ENCODE data around the gene TMEM209.
A peak's percentile ranks its signal among the peaks of the same experiment; 100 is the strongest.
"Not testable (repeated sequence)": the region's sequence is repeated elsewhere in the genome, so short reads cannot be mapped to it uniquely, and the experiment has no call there.

TMEM209 gene

GRCh38 chr7:130205084-130205947 lies at the start of gene TMEM209:
TSS of gene TMEM209 (minus strand) at chr7:130205406. CDS start at chr7:130205375, 31 bp downstream.
- DNase-seq (ENCODE audit: low spot score): peak; percentile 98
- FAIRE-seq: peak; percentile 81

GRCh38 chr7:130254555-130254954 lies 49.3 kb upstream of the TMEM209 start:
- DNase-seq (ENCODE audit: low spot score) (no peak), FAIRE-seq (no peak)

DNA sequence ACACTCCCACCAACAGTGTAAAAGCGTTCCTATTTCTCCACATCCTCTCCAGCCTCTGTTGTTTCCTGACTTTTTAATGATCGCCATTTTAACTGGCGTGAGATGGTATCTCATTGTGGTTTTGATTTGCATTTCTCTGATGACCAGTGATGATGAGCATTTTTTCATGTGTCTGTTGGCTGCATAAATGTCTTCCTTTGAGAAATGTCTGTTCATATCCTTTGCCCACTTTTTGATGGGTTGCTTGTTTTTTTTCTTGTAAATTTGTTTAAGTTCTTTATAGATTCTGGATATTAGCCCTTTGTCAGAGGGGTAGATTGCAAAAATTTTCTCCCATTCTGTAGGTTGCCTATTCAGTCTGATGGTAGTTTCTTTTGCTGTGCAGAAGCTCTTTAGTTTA lies 44.4 kb upstream of the TMEM209 start:
- DNase-seq (ENCODE audit: low spot score); FAIRE-seq: not testable (repeated sequence)

- not testable (repeated sequence) for FAIRE-seq
Measured at GRCh38 chr7:130248842-130249241, 43.6 kb upstream of the TMEM209 start.

DNA sequence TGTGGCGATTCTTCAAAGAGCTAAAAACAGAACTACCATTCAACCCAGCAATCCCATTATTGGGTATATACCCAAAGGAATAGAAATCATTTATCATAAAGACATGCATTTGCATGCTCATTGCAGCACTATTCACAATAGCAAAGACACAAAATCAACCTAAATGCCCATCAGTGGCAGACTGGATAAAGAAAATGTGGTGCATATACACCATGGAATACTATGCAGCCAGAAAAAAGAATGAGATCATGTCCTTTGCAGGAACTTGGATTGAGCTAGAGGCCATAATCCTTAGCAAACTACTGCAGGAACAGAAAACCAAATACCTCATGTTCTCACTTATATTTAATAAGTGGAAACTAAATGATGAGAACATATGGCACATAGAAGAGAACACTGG lies 41.3 kb upstream of the TMEM209 start:
- not testable (repeated sequence) for FAIRE-seq; DNase-seq (ENCODE audit: low spot score)

More at GRCh38 chr7:130248842-130249241, 43.6 kb upstream of the TMEM209 start:
- not testable (repeated sequence) for DNase-seq (ENCODE audit: low spot score)

DNA sequence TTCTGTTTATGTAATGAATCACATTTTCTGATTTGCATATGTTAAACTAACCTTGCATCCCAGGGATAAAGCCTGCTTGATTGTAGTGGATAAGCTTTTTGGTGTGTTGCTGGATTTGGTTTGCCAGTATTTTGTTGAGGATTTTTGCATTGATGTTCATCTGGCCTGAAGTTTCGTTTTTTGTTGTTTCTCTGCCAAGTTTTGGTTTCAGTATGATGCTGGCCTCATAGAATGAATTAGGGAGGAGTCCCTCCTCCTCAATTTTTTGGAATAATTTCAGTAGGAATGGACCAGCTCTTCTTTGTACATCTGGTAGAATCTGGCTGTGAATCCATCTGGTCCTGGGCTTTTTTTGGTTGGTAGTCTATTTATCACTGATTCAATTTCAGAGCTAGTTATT lies 38.3 kb upstream of the TMEM209 start:
- not testable (repeated sequence) for FAIRE-seq; DNase-seq (ENCODE audit: low spot score)

DNA sequence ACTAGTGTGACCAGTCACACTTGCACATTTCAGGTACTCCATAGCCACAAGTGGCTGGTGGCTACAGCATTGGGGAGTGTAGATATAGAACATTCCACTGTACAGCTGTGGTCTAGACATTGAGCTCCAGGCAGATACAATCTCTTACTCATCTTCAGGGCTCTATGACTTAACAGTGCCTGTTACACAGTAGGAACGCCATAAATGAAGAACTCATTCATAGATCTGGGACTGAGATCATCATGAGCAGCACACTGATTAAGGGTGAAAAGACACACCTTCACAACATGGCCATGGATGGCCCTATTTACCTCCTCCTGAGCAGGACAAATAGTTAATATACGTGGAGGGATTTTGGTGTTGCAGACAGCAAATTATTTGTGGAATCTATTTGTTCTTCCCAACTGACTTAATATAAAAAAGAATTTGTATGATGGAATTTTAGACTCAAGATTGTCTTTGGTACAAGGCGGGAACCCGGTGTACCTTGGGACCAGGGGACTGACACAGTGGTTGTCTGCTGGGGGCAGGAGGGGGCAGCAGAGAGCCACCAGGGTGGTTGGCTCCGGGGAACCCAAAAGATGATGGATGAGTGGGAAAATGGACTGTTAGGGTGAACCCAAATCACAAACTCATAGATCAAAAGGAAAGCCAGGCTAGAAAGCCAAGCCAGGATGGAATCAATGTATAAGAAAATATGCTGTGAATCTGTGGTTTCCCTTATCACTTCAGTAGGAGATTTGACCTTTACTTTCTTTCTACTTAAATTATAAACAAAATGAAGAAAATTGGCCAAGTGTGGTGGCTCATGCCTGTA lies 37.2 kb upstream of the TMEM209 start:
- DNase-seq (ENCODE audit: low spot score) (peak; percentile 65), FAIRE-seq (peak; percentile 24)

DNA sequence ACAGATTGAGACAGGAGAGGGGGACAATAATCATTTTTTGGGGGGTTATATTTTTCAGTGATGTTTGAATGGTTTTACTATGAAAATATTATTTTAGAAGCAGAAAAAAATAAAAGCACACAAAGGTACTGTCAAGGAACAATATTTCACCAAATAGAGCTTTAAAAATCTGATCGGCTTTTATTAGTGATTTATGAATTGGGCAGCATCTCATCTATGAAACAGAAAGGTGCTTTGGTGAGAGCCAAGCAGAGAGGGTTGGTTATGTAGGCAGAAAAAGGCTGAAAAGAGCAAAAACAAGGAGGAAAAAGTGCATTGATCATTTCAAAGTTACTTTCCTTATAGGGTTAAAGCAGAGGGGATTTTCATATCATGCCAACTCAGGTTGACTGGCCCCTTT lies 35.0 kb upstream of the TMEM209 start:
- no peak for DNase-seq (ENCODE audit: low spot score)
- FAIRE-seq: no peak

GRCh38 chr7:130236361-130236760 lies 31.2 kb upstream of the TMEM209 start:
- not testable (repeated sequence) for DNase-seq (ENCODE audit: low spot score); FAIRE-seq

DNA sequence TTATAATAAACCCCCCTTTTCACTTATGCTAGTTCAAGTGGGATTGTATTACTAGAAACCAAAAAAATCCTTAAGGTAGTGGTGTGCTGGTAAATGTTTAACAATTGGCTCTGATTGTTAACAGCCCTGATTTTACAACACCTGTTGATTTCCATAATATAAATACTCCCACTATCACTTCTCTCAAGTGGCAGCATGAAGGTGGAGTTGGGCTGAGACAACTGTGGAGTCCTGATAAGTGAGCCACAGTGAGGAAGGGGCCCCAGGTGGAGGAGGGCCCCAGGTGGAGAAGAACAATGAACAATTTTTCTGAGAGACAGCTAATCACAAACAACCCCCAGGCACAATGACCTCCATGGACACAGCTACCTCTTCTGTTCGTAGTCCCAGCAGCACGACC lies 28.9 kb upstream of the TMEM209 start:
- DNase-seq (ENCODE audit: low spot score): no peak
- no peak for FAIRE-seq

DNA sequence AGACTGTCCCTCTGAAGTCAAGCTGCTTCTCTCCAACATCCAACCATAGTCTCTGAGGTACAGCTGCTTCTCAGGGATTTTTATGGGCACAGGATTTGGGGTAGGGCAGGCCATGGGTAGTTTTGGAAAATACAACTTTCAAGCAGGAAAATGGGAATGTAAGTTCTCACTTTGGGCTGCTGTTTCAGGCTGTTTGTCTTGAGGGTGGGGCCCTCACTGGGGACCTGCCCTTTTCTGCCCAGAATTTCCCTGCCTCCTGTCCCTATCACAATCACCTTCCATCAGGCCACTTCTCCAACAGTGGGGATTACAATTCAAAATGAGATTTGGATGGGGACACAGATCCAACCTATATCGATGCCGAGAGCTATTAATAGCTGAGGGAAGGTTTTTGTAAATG lies 27.0 kb upstream of the TMEM209 start:
- FAIRE-seq (no peak), DNase-seq (ENCODE audit: low spot score) (no peak)

GRCh38 chr7:130231792-130232191 lies 26.6 kb upstream of the TMEM209 start:
- FAIRE-seq: no peak
- no peak for DNase-seq (ENCODE audit: low spot score)

GRCh38 chr7:130229981-130230380 lies 24.8 kb upstream of the TMEM209 start:
- DNase-seq (ENCODE audit: low spot score); FAIRE-seq: not testable (repeated sequence)

- no peak for FAIRE-seq
Measured at GRCh38 chr7:130228840-130229502, 23.8 kb upstream of the TMEM209 start.

GRCh38 chr7:130227883-130228575 lies 22.8 kb upstream of the TMEM209 start:
- DNase-seq (ENCODE audit: low spot score) (no peak), FAIRE-seq (no peak)

More at GRCh38 chr7:130228840-130229502, 23.8 kb upstream of the TMEM209 start:
- DNase-seq (ENCODE audit: low spot score): no peak

DNA sequence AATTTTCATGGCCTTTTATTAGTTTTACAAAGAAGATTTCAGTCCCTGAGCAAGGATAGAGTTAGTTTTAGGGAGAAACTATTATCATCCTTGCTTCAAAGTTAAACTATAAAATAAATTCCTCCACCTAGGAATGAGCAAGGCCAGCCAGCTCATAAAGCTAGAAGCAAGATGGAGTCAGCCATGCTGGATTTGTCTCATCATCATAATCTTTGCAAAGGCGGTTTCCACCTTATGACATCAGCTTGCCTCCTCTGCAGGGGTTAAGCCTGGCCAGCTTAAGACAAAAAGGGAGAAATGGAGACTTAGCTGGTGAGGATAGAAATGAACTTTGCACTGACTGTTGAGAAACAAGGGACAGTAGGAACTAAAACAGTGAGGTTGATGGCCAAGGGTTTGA lies 21.1 kb upstream of the TMEM209 start:
- FAIRE-seq: no peak
- no peak for DNase-seq (ENCODE audit: low spot score)

DNA sequence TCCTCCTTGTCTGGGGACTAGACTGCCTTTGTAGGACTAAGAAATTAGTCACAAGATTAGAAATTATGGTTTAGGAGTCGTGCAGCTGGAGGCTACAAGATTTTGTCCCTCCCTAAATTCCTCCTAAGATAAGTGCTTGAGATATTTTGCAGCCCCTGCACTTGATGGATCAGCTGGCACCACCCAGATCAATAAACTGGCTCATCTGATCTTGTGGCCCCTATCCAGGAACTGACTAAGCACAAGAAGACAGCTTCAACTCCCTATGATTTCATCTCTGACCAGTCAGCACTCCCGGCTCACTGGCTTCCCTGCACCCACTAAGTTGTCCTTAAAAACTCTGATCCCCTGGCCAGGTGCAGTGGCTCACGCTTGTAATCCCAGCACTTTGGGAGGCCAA lies 19.7 kb upstream of the TMEM209 start:
- FAIRE-seq; DNase-seq (ENCODE audit: low spot score): not testable (repeated sequence)

DNA sequence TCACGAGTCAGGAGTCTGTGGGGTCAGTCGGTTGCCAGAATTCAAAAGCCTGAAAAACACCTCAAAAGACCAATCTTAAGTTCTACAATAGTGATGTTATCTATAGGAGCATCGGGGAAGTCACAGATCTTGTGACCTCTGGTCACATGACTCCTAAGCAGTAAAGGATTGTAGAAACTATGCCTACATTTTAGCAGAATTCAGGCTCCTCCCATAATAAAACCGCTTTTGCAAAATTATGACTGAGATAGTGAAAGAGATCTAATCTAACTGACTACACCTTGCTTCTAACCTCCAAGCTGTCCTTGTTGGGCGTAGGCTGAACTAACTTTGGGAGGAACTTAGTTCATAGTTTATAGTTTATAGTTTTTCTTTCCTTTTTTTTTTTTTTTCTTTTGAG lies 19.0 kb upstream of the TMEM209 start:
- no peak for FAIRE-seq
- DNase-seq (ENCODE audit: low spot score): no peak

DNA sequence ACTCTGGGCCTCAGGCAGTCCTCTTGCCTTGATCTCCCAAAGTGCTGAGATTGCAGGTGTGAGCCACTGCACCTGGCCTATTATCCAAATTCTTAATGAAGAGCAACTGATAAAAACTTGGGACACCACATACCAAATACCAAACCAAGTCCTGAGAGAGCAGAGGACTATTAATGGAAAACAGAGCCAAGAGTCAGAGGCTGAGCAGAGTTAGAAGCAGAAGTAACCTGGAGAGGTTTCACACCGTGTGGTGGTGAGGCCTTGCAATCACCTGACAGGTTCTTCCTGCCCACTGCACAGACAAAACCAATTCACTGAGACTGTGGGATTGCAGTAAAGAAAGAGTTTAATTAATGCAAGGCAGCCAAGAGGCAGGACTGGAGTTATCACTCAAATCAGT lies 18.4 kb upstream of the TMEM209 start:
- FAIRE-seq: no peak
- no peak for DNase-seq (ENCODE audit: low spot score)

- FAIRE-seq (no peak), DNase-seq (ENCODE audit: low spot score) (no peak)
Measured at GRCh38 chr7:130221746-130222145, 16.5 kb upstream of the TMEM209 start.

GRCh38 chr7:130219871-130220270 lies 14.7 kb upstream of the TMEM209 start:
- no peak for FAIRE-seq
- DNase-seq (ENCODE audit: low spot score): no peak

Measured in RCC 7860 (cell line).